H1 (cell line): ENCODE data around the gene HADHA. TPM values are rescaled to one million over a fixed set of nuclear protein-coding genes. Genes with fewer than 3 reads are reported as not detected.

Experiments
- CTCF ChIA-PET: fragments of 300-600 bp; sonication (Branson Sonifier 250); formaldehyde crosslinking; loops from one replicate; lab custom pipeline; 2021; ENCODE audit not compliant: partially characterized antibody; lab: Charles Lee
- POLR2A ChIA-PET: fragments of 300-600 bp; sonication (Branson Sonifier 250); formaldehyde crosslinking; loops from one replicate; lab custom pipeline; 2021; ENCODE audit warnings: inconsistent platforms; ENCODE audit not compliant: partially characterized antibody; lab: Charles Lee
- DNase-seq, 2 experiments: peaks; one replicate each; pipeline versions ENCODE4 v3.0.0 to v3.0.0-alpha.2; 2010 to 2022; ENCODE audit warnings: low spot score in 2 of 2, low read depth in 1 of 2, mixed read lengths in 1 of 2
- FAIRE-seq: peaks from 2 replicates; lab custom pipeline; 2011; peaks lifted over from hg19 to GRCh38; lab: Jason Lieb, UNC
- H2AFZ ChIP-seq: 2 replicates; pipeline ENCODE4 v1.8.1; 2012; ENCODE audit warnings: low read length, inconsistent platforms
- H2AK5ac ChIP-seq: 2 replicates; pipeline ENCODE4 v1.6.1; 2013; ENCODE audit warnings: low read depth, low read length
- H2BK120ac ChIP-seq: replicated peaks from 2 replicates; pipeline ENCODE3; 2013; ENCODE audit warnings: low read depth, low read length, inconsistent platforms
- H2BK12ac ChIP-seq: 2 replicates; pipeline ENCODE4 v1.6.1; 2013; ENCODE audit warnings: low read depth, low read length
- H2BK15ac ChIP-seq: 2 replicates; pipeline ENCODE4 v1.6.1; 2013; ENCODE audit warnings: low read length
- H2BK20ac ChIP-seq: 2 replicates; pipeline ENCODE4 v1.6.1; 2013; ENCODE audit warnings: low read length
- H2BK5ac ChIP-seq: 2 replicates; pipeline ENCODE4 v1.6.1; 2013; ENCODE audit warnings: low read depth, low read length
- H3K14ac ChIP-seq: 2 replicates; pipeline ENCODE4 v1.6.1; 2013; ENCODE audit warnings: inconsistent platforms; ENCODE audit not compliant: insufficient read length
- H3K18ac ChIP-seq: 2 replicates; pipeline ENCODE4 v1.6.1; 2013; ENCODE audit warnings: low read length; ENCODE audit errors: extremely low read depth
- H3K23ac ChIP-seq: 2 replicates; pipeline ENCODE4 v1.6.1; 2013; ENCODE audit warnings: inconsistent platforms; ENCODE audit not compliant: insufficient read length
- H3K23me2 ChIP-seq: 2 replicates; pipeline ENCODE4 v1.6.1; 2013; ENCODE audit warnings: low read depth, low read length
- H3K27ac ChIP-seq: 2 replicates; pipeline ENCODE4 v1.6.1; 2011; ENCODE audit warnings: low read depth, low read length, inconsistent platforms
- H3K27me3 ChIP-seq, 4 experiments: replicated peaks in 1 of 4; 1 replicate in 1 of 4; 2 replicates in 3 of 4; pipeline versions ENCODE4 v1.6.1 to v1.8.1; 2011 to 2013; ENCODE audit warnings: low read length in 3 of 4, mild to moderate bottlenecking in 3 of 4, inconsistent platforms in 2 of 4, mixed read lengths in 2 of 4, moderate library complexity in 1 of 4; ENCODE audit not compliant: control insufficient read depth in 3 of 4, insufficient read depth in 3 of 4; ENCODE audit errors: extremely low read depth in 1 of 4
- H3K36me3 ChIP-seq, 4 experiments: 2 replicates each; pipeline versions ENCODE4 v1.6.1 to v1.8.1; 2011 to 2013; ENCODE audit warnings: mild to moderate bottlenecking in 4 of 4, low read length in 3 of 4, moderate library complexity in 2 of 4, control low read depth in 1 of 4, inconsistent platforms in 1 of 4; ENCODE audit not compliant: insufficient read depth in 4 of 4, control insufficient read depth in 2 of 4
- H3K4ac ChIP-seq: replicated peaks from 2 replicates; pipeline ENCODE3; 2013; ENCODE audit warnings: low read length, low read depth, mixed read lengths, inconsistent platforms; ENCODE audit not compliant: insufficient read length
- H3K4me1 ChIP-seq, 4 experiments: replicated peaks in 1 of 4; 1 replicate in 1 of 4; 2 replicates in 3 of 4; pipeline versions ENCODE4 v1.6.1 to v1.8.1; 2011 to 2013; ENCODE audit warnings: low read length in 3 of 4, inconsistent platforms in 2 of 4, mixed read lengths in 1 of 4; ENCODE audit not compliant: insufficient read depth in 4 of 4, control insufficient read depth in 3 of 4
- H3K4me2 ChIP-seq, 2 experiments: 2 replicates each; pipeline versions ENCODE4 v1.6.1 to v1.8.1; 2011 to 2013; ENCODE audit warnings: low read depth in 2 of 2, low read length in 2 of 2, control low read depth in 1 of 2, inconsistent platforms in 1 of 2, mild to moderate bottlenecking in 1 of 2; ENCODE audit not compliant: insufficient read depth in 1 of 2
- H3K4me3 ChIP-seq, 4 experiments: fragments of 200-600, 300-600 bp in 1 of 4; sonication (generic), shearing (Covaris generic), sonication (Bioruptor Twin) in 1 of 4; 2 replicates each; pipeline versions ENCODE4 v1.5.1 to v1.8.1; 2011 to 2016; ENCODE audit warnings: low read length in 4 of 4, low read depth in 3 of 4, control low read depth in 2 of 4, inconsistent platforms in 2 of 4, mild to moderate bottlenecking in 2 of 4, mixed read lengths in 1 of 4, moderate library complexity in 1 of 4; ENCODE audit not compliant: insufficient read depth in 2 of 4; ENCODE audit errors: extremely low read depth in 1 of 4
- H3K56ac ChIP-seq: replicated peaks from 2 replicates; pipeline ENCODE3; 2013; ENCODE audit warnings: low read depth, mild to moderate bottlenecking, mixed read lengths, low read length, inconsistent platforms; ENCODE audit not compliant: insufficient read length
- H3K79me1 ChIP-seq: 2 replicates; pipeline ENCODE4 v1.6.1; 2013; ENCODE audit warnings: low read depth, low read length, control low read depth
- H3K79me2 ChIP-seq, 2 experiments: 2 replicates each; pipeline versions ENCODE4 v1.6.1 to v1.8.1; 2012 to 2013; ENCODE audit warnings: low read length in 2 of 2, mild to moderate bottlenecking in 2 of 2, inconsistent platforms in 1 of 2; ENCODE audit not compliant: insufficient read depth in 2 of 2, control insufficient read depth in 1 of 2
- H3K9ac ChIP-seq, 4 experiments: replicated peaks in 1 of 4; 1 replicate in 1 of 4; 2 replicates in 3 of 4; pipeline versions ENCODE4 v1.6.1 to v1.8.1; 2011 to 2013; ENCODE audit warnings: low read depth in 3 of 4, low read length in 3 of 4, control low read depth in 2 of 4, mild to moderate bottlenecking in 2 of 4, moderate library complexity in 2 of 4, inconsistent platforms in 1 of 4; ENCODE audit errors: extremely low read depth in 1 of 4
- H3K9me3 ChIP-seq, 2 experiments: 2 replicates each; pipeline versions ENCODE4 v1.6.1 to v1.8.1; 2012 to 2013; ENCODE audit warnings: mild to moderate bottlenecking in 2 of 2, moderate library complexity in 2 of 2, control low read depth in 1 of 2, inconsistent platforms in 1 of 2, low read depth in 1 of 2, low read length in 1 of 2, mixed read lengths in 1 of 2; ENCODE audit not compliant: insufficient read depth in 2 of 2
- H4K20me1 ChIP-seq, 2 experiments: replicated peaks in 1 of 2; 2 replicates each; pipeline versions ENCODE3 to v1.8.1; 2011 to 2013; ENCODE audit warnings: inconsistent platforms in 2 of 2, low read length in 2 of 2, mild to moderate bottlenecking in 1 of 2; ENCODE audit not compliant: insufficient read depth in 2 of 2, control insufficient read depth in 1 of 2
- H4K5ac ChIP-seq: 2 replicates; pipeline ENCODE4 v1.6.1; 2013; ENCODE audit warnings: low read length, low read depth, mixed read lengths, inconsistent platforms; ENCODE audit not compliant: insufficient read length
- H4K8ac ChIP-seq: 2 replicates; pipeline ENCODE4 v1.8.0; 2013; ENCODE audit warnings: mild to moderate bottlenecking, moderate library complexity, low read length, inconsistent platforms; ENCODE audit not compliant: insufficient read depth; ENCODE audit errors: extremely low read depth
- H4K91ac ChIP-seq: replicated peaks from 2 replicates; pipeline ENCODE3; 2013; ENCODE audit warnings: low read length, mixed read lengths, inconsistent platforms; ENCODE audit not compliant: insufficient read length
- ASH2L ChIP-seq: fragments of 200-600, 300-600 bp; sonication (generic); IDR thresholded peaks from one replicate; pipeline ENCODE4 v1.7.1; 2017; ENCODE audit warnings: low read length
- CBX5 ChIP-seq: fragments of 300-800, 300-1000 bp; sonication (generic); IDR thresholded peaks from 2 replicates; pipeline ENCODE4 v1.7.1; 2016; ENCODE audit warnings: antibody characterized with exemption, low read length, low read depth
- CEBPB ChIP-seq: IDR thresholded peaks from 2 replicates; pipeline ENCODE4 v1.6.1; 2012; ENCODE audit warnings: low read depth, low read length
- HDAC6 ChIP-seq: IDR thresholded peaks from one replicate; pipeline ENCODE4 v1.7.1; 2012; ENCODE audit warnings: low read depth, mild to moderate bottlenecking, inconsistent platforms, low read length, moderate library complexity
- KDM5A ChIP-seq: fragments of 200-600 bp; IDR thresholded peaks from 2 replicates; pipeline ENCODE4 v1.7.1; 2012; ENCODE audit warnings: mild to moderate bottlenecking, low read length, inconsistent platforms, mixed read lengths
- PHF8 ChIP-seq: fragments of 200-600 bp; sonication (generic); conservative IDR thresholded peaks from 2 replicates; pipeline ENCODE4 v1.7.1; 2012; ENCODE audit warnings: low read depth, mild to moderate bottlenecking, inconsistent platforms, low read length, moderate library complexity
- RAD21 ChIP-seq, 2 experiments: IDR thresholded peaks in 1 of 2; conservative IDR thresholded peaks in 1 of 2; 2 replicates each; pipeline ENCODE4 v1.6.1; 2011; ENCODE audit warnings: low read depth in 2 of 2, low read length in 2 of 2, improper control_type of control experiment in 1 of 2, inconsistent platforms in 1 of 2, mild to moderate bottlenecking in 1 of 2, moderate library complexity in 1 of 2
- RNF2 ChIP-seq: fragments of 200-900, 300-1000 bp; sonication (generic); IDR thresholded peaks from 2 replicates; pipeline ENCODE4 v1.7.1; 2016; ENCODE audit warnings: borderline replicate concordance, low read depth, mild to moderate bottlenecking, antibody characterized with exemption, low read length; ENCODE audit not compliant: poor library complexity, severe bottlenecking; ENCODE audit errors: missing control alignments
- SAP30 ChIP-seq: fragments of 300-600 bp; sonication (generic); IDR thresholded peaks from 2 replicates; pipeline ENCODE4 v1.7.1; 2012; ENCODE audit warnings: low read length, moderate library complexity, mild to moderate bottlenecking, inconsistent platforms; ENCODE audit not compliant: insufficient read depth, insufficient replicate concordance
- SP4 ChIP-seq: IDR thresholded peaks from 2 replicates; pipeline ENCODE4 v1.6.1; 2012; ENCODE audit warnings: low read length, inconsistent platforms
- SUZ12 ChIP-seq: fragments of 200-600 bp; sonication (generic); IDR thresholded peaks from 2 replicates; pipeline ENCODE4 v1.6.1; 2012; ENCODE audit warnings: mild to moderate bottlenecking, inconsistent platforms, low read length, moderate library complexity, mixed read lengths
- TBP ChIP-seq: IDR thresholded peaks from 2 replicates; pipeline ENCODE4 v1.6.1; 2011; ENCODE audit warnings: low read depth, low read length, improper control_type of control experiment
- TCF12 ChIP-seq: IDR thresholded peaks from 2 replicates; pipeline ENCODE4 v1.6.1; 2011; ENCODE audit warnings: low read depth, mild to moderate bottlenecking, low read length
- WGBS, 2 experiments: shearing (Covaris generic) in 1 of 2; methylation state at CpG; one replicate each; pipeline versions ENCODE4 v1.1.6 to v1.1.7; 2013 to 2015; ENCODE audit warnings: low lambda C conversion rate in 2 of 2, mixed read lengths in 2 of 2, inconsistent platforms in 1 of 2, low coverage in 1 of 2, missing lambda C conversion rate in 1 of 2; ENCODE audit not compliant: insufficient replicate concordance in 2 of 2, insufficient coverage in 1 of 2, insufficient read length in 1 of 2; ENCODE audit errors: extremely low coverage in 1 of 2, missing lambda C conversion rate in 1 of 2; 5-methylcytosine and 5-hydroxymethylcytosine counted together
- polyA plus RNA-seq, 7 experiments: library from polyadenylated mRNA; depleted of rRNA in 3 of 7; stranded (reverse) in 5 of 7; unstranded in 2 of 7; fragments of >200 nt in 5 of 7; fragments of 200-250 nt in 2 of 7; gene quantifications; 1 replicate in 5 of 7; 2 replicates in 1 of 7; 4 replicates in 1 of 7; pipeline versions ENCODE4 v1.2.1 to v1.2.3, GENCODE V29; 2011 to 2013; ENCODE audit warnings: missing spikeins in 2 of 7, mixed read lengths in 2 of 7
- total RNA-seq: library from RNA; stranded (reverse); fragmentation: NEBNext Ultra II Directional; extraction: Animal tissue kit (Norgen Biotek cat#: 25700); gene quantifications from 2 replicates; pipeline ENCODE4 v1.2.1, GENCODE V29; 2021

HADHA gene
- total and polyA plus RNA-seq, 2 of the 8 experiments (the other 6 are each of a cell fraction or from before 2014, with no cell fraction given) = 64.6 to 131 TPM

DNA sequence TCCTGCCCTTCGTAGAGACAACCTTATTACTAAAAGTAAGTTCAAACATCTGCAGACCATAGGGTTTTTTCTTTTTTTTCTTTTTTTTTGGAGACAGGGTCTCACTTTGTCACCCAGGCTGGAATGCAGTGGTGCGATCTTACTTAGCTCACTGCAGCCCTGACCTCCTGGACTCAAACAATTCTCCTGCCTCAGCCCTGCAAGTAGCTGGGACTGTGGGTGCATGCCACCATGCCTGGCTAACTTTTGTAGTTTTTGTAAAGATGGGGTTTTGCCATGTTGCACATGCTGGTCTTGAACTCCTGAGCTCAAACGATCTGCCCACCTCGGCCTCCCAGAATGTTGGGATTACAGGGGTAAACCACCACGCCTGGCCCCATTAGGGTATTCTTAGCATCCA lies 32.4 kb downstream of the HADHA start:
- CTCF ChIA-PET = interaction anchor here (1.1 kb wide), 1 partner anchor 34 kb away, joined by 3 read pairs; no protein-coding TSS in a partner anchor
- H3K36me3 ChIP-seq = peaks cover 7 to 71% (median 44%) of the 10 kb centered on the region in 4 experiments; a peak in 7 of 8 replicates
- H3K9me3 ChIP-seq = no peaks in the 10 kb centered on the region
- H3K9ac ChIP-seq = no peak overlapping the region
- no peak overlapping the region for H2BK120ac ChIP-seq
- H3K4me2 ChIP-seq = no peak overlapping the region
- POLR2A ChIA-PET = no interaction called here
- no peak overlapping the region for H4K5ac ChIP-seq
- no peak overlapping the region for H3K56ac ChIP-seq
- H4K8ac ChIP-seq = no peak overlapping the region
- H2BK15ac ChIP-seq = no peak overlapping the region
- no peak overlapping the region for H2AK5ac ChIP-seq
- no peak overlapping the region for H2BK20ac ChIP-seq
- no peak overlapping the region for H3K18ac ChIP-seq
- no peak overlapping the region for H4K91ac ChIP-seq
- no peaks in the 10 kb centered on the region for H3K79me1 ChIP-seq
- no peak overlapping the region for H3K4ac ChIP-seq
- FAIRE-seq (no peak), DNase-seq (no peak)
- H4K20me1 ChIP-seq = peaks cover 0 to 4% of the 10 kb centered on the region in 2 experiments
- H3K4me3 ChIP-seq = no peak overlapping the region
- H3K23ac ChIP-seq = no peak overlapping the region
- H3K4me1 ChIP-seq = no peaks in the 10 kb centered on the region
- H3K79me2 ChIP-seq = no peaks in the 10 kb centered on the region
- TF ChIP-seq SUZ12 (no peak), CEBPB (no peak), TCF12 (no peak), PHF8 (no peak), SAP30 (no peak), CBX5 (no peak), ASH2L (no peak), KDM5A (no peak), HDAC6 (no peak), SP4 (no peak), TBP (no peak), RAD21 (IDR thresholded peaks at IDR 0.05 in 1 of 2, conservative IDR thresholded peaks at IDR 0.05 in 1 of 2; ENCODE audit: low read depth in 2 of 2, low read length in 2 of 2) (no peak), RNF2 (no peak)
- no peak overlapping the region for H2BK5ac ChIP-seq
- H2BK12ac ChIP-seq = no peak overlapping the region
- H2AFZ ChIP-seq = no peak overlapping the region
- 0 out of 2 replicates have a peak, but pooled peaks cover 1% of the 10 kb centered on the region for H3K23me2 ChIP-seq
- no peak overlapping the region for H3K27ac ChIP-seq
- WGBS, 2 experiments = 96% methylated on average over 5 of the region's 5 CpGs; no CpG with 5 or more reads in 1 of the 2 experiments
- no peak overlapping the region for H3K14ac ChIP-seq
- H3K27me3 ChIP-seq = no peaks in the 10 kb centered on the region
